ENCODE measurements around the gene PLCB1.

DNA sequence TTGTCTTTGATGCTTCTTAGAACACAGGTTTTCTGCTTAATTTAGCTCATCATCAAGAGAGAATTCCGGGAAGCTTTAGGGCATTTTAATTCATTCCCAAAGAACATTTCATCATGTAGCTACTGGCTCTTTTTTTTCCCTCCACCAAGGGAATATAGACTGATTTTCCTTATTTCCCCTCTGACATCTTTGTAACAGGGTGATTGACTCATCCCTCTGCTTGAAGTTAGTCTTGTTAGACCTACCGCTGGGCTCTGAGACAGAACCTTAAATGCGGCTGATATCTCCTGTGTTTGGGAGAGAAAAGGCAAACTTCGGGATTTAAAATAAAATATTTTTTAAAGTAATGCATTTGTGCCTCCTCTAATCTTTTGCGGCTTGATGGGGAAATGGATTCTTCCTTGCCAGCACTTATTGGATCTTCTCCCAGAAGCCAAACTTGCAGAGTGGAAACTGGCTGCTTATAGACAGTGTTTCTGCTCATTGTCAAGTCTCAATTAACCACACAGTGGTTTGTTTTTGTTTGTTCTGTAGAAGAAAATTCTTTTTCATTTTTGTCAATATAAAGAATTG lies 664.1 kb downstream of the PLCB1 start:
- TF ChIP-seq POLR2A (IDR thresholded peaks at IDR 0.05; ENCODE audit: low read depth, low read length) (no peak), TAF1 (IDR thresholded peaks at IDR 0.05; ENCODE audit: borderline replicate concordance, low read depth, low read length) (no peak), POLR2AphosphoS5 (IDR thresholded peaks at IDR 0.05; ENCODE audit: low read depth, low read length) (no peak)
